ENCODE results near the gene TUBB4A. TPM values are rescaled to one million over a fixed set of nuclear protein-coding genes. Genes with fewer than 3 reads are reported as not detected.

The TUBB4A gene
- total and polyA plus RNA-seq, 10 of the 15 experiments (the other 5 are each of a cell fraction or from before 2014, with no cell fraction given): 0.29 to 22.4 (median 3.8) TPM

DNA sequence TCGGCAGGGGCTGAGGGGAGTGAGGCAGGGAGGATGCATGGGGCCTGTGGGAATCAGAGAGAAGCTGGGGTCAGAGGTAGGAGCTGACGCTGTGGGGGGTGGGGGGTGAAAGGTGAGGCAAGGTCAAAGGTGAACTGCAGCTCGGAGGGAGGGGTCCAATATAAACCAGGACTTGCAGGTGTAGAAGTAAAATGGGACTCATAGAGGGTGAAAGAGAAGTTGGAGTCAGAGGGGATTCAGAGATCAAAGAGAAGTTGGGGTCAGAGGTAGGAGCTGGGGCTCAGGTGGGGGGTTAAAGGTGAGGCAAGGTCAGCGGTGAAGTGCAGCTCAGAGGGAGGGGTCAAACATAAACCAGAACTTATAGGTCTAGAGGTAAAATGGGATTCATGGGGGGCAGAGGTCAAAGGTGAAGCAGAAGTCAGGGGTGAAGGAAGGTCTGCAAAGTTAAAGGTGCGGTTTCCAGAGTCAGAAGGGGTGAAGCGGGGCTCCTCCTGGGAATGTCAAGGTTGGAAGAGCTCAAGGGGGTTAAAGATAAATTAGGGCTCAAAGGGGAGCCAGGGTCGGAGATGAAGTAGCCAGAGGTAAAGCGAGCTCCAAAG, 7.6 kb downstream of the TUBB4A start:
- 62% methylated on average over 8 of the region's 8 CpGs for WGBS (ENCODE audit: insufficient coverage, insufficient replicate concordance, low lambda C conversion rate, missing lambda C conversion rate)
- no peak for ATAC-seq
- H3K27ac ChIP-seq (ENCODE audit: control insufficient read depth, insufficient read depth): no peak overlapping the region
- ChIA-PET POLR2A (no interaction called here), SMC1A (ENCODE audit: uncharacterized antibody, unreplicated experiment) (no interaction called here), RAD21 (ENCODE audit: unreplicated experiment) (no interaction called here), CTCF (interaction anchor here (0.6 kb wide), 2 partner anchors 313 to 506 kb away, joined by 3 to 4 read pairs; no protein-coding TSS in a partner anchor)
- no peaks in the 10 kb centered on the region for H3K79me2 ChIP-seq (ENCODE audit: control insufficient read depth, insufficient read depth, low read length)
- no peak overlapping the region for H3K4me2 ChIP-seq (ENCODE audit: control insufficient read depth, insufficient read depth)
- H3K9ac ChIP-seq (ENCODE audit: control insufficient read depth, insufficient read depth, low read length): no peak overlapping the region
- intact Hi-C loops (cut with micrococcal nuclease; ENCODE audit: unreplicated experiment): no loop called here
- H3K9me3 ChIP-seq (replicated peaks; ENCODE audit: control insufficient read depth, insufficient read depth, low read length): no peaks in the 10 kb centered on the region
- BruUV-seq (replicated peaks): no TSS peak
- H3K4me1 ChIP-seq (ENCODE audit: control insufficient read depth, insufficient read depth, low read length): no peaks in the 10 kb centered on the region
- no peak overlapping the region for H3K4me3 ChIP-seq
- H4K20me1 ChIP-seq (ENCODE audit: control insufficient read depth, insufficient read depth): no peaks in the 10 kb centered on the region
- no peak overlapping the region for H2AFZ ChIP-seq (ENCODE audit: control insufficient read depth, low read depth, low read length)
- no peaks in the 10 kb centered on the region for H3K36me3 ChIP-seq (ENCODE audit: control insufficient read depth in 2 of 2, insufficient read depth in 2 of 2, low read length in 1 of 2)
- peak; percentile 45; the same call in 1 of the 2 replicates for TF ChIP-seq NR2C1 (IDR thresholded peaks at IDR 0.05)
- TF ChIP-seq MAX (IDR thresholded peaks at IDR 0.05; ENCODE audit: low read depth, low read length): no peak
- no peak for FAIRE-seq
- no peak for DNase-seq (ENCODE audit: low read depth, low spot score)
- no peaks in the 10 kb centered on the region for H3K27me3 ChIP-seq (replicated peaks in 1 of 2; ENCODE audit: control insufficient read depth in 2 of 2, insufficient read depth in 2 of 2, low read length in 1 of 2)
- in situ Hi-C loops (cut with MboI): no loop called here

GRCh38 chr19:6491802-6492592, 10.1 kb downstream of the TUBB4A start:
- H3K9ac ChIP-seq (ENCODE audit: control insufficient read depth, insufficient read depth, low read length): no peak overlapping the region
- peaks cover 3% of the 10 kb centered on the region; the same call in 1 of the 2 replicates for H3K4me1 ChIP-seq (ENCODE audit: control insufficient read depth, insufficient read depth, low read length)
- ChIA-PET CTCF (interaction anchor here (4.2 kb wide), 1 partner anchor 10 kb away, joined by 26 read pairs; the partner anchor contains the start of gene DENND1C), SMC1A (ENCODE audit: uncharacterized antibody, unreplicated experiment) (interaction anchor here (0.6 to 2.2 kb wide), 4 partner anchors 8 to 117 kb away, joined by 3 to 8 read pairs (median 4); no protein-coding TSS in a partner anchor), RAD21 (ENCODE audit: unreplicated experiment) (interaction anchor here (1.1 to 2.8 kb wide), 2 partner anchors 10 to 11 kb away, joined by 3 to 11 read pairs; partner anchors contain the start of gene DENND1C), POLR2A (interaction anchor here (1.1 to 1.5 kb wide), 3 partner anchors 9 to 67 kb away, joined by 3 to 6 read pairs (median 4); partner anchors contain the start of gene DENND1C)
- H3K4me3 ChIP-seq: no peak overlapping the region
- no peak overlapping the region for H2AFZ ChIP-seq (ENCODE audit: control insufficient read depth, low read depth, low read length)
- TF ChIP-seq CBFB (IDR thresholded peaks at IDR 0.05; ENCODE audit: low read depth) (no peak), CHD2 (IDR thresholded peaks at IDR 0.05; ENCODE audit: borderline replicate concordance, low read depth, low read length) (no peak), HDGF (IDR thresholded peaks at IDR 0.05) (no peak), YY1 (IDR thresholded peaks at IDR 0.05; ENCODE audit: low read depth, low read length) (peak; percentile 54; the same call in 1 of the 2 replicates), EP300 (IDR thresholded peaks at IDR 0.05; ENCODE audit: borderline replicate concordance in 1 of 2, control insufficient read depth in 1 of 2, low read depth in 2 of 2, low read length in 2 of 2) (no peak)
- TF ChIP-seq, protein P1, sequence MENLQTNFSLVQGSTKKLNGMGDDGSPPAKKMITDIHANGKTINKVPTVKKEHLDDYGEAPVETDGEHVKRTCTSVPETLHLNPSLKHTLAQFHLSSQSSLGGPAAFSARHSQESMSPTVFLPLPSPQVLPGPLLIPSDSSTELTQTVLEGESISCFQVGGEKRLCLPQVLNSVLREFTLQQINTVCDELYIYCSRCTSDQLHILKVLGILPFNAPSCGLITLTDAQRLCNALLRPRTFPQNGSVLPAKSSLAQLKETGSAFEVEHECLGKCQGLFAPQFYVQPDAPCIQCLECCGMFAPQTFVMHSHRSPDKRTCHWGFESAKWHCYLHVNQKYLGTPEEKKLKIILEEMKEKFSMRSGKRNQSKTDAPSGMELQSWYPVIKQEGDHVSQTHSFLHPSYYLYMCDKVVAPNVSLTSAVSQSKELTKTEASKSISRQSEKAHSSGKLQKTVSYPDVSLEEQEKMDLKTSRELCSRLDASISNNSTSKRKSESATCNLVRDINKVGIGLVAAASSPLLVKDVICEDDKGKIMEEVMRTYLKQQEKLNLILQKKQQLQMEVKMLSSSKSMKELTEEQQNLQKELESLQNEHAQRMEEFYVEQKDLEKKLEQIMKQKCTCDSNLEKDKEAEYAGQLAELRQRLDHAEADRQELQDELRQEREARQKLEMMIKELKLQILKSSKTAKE (IDR thresholded peaks at IDR 0.05; ENCODE audit: low read depth, poor library complexity, severe bottlenecking): no peak
- TF ChIP-seq, protein P2, sequence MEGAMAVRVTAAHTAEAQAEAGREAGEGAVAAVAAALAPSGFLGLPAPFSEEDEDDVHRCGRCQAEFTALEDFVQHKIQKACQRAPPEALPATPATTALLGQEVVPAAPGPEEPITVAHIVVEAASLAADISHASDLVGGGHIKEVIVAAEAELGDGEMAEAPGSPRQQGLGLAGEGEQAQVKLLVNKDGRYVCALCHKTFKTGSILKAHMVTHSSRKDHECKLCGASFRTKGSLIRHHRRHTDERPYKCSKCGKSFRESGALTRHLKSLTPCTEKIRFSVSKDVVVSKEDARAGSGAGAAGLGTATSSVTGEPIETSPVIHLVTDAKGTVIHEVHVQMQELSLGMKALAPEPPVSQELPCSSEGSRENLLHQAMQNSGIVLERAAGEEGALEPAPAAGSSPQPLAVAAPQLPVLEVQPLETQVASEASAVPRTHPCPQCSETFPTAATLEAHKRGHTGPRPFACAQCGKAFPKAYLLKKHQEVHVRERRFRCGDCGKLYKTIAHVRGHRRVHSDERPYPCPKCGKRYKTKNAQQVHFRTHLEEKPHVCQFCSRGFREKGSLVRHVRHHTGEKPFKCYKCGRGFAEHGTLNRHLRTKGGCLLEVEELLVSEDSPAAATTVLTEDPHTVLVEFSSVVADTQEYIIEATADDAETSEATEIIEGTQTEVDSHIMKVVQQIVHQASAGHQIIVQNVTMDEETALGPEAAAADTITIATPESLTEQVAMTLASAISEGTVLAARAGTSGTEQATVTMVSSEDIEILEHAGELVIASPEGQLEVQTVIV (IDR thresholded peaks at IDR 0.05; ENCODE audit: borderline replicate concordance, partially characterized antibody): no peak
- DNase-seq (ENCODE audit: low read depth, low spot score) (no peak), FAIRE-seq (no peak), ATAC-seq (no peak)
- WGBS (ENCODE audit: insufficient coverage, insufficient replicate concordance, low lambda C conversion rate, missing lambda C conversion rate): 60% methylated on average over 4 of the region's 4 CpGs
- H3K4me2 ChIP-seq (ENCODE audit: control insufficient read depth, insufficient read depth): no peak overlapping the region
- intact Hi-C loops (cut with micrococcal nuclease; ENCODE audit: unreplicated experiment) (no loop called here), in situ Hi-C loops (cut with MboI) (no loop called here)
- no peaks in the 10 kb centered on the region for H3K9me3 ChIP-seq (replicated peaks; ENCODE audit: control insufficient read depth, insufficient read depth, low read length)
- H4K20me1 ChIP-seq (ENCODE audit: control insufficient read depth, insufficient read depth): no peaks in the 10 kb centered on the region
- BruUV-seq (replicated peaks): no TSS peak
- no peaks in the 10 kb centered on the region for H3K27me3 ChIP-seq (replicated peaks in 1 of 2; ENCODE audit: control insufficient read depth in 2 of 2, insufficient read depth in 2 of 2, low read length in 1 of 2)
- H3K79me2 ChIP-seq (ENCODE audit: control insufficient read depth, insufficient read depth, low read length): no peaks in the 10 kb centered on the region
- no peak overlapping the region for H3K27ac ChIP-seq (ENCODE audit: control insufficient read depth, insufficient read depth)
- H3K36me3 ChIP-seq (ENCODE audit: control insufficient read depth in 2 of 2, insufficient read depth in 2 of 2, low read length in 1 of 2): no peaks in the 10 kb centered on the region

All from GM12878 (cell line).